Ascending aorta (tissue), 2 donors: ENCODE results near the gene PDLIM5. TPM values are rescaled to one million over a fixed set of nuclear protein-coding genes. Genes with fewer than 3 reads are reported as not detected.
"Not testable (repeated sequence)": the region's sequence is repeated elsewhere in the genome, so short reads cannot be mapped to it uniquely, and the experiment has no call there.

Experiments used
- DNase-seq, 2 donors: peaks; one replicate each; pipeline ENCODE4 v3.0.0-alpha.2; 2019; ENCODE audit warnings: low spot score in 2 of 2
- H3K27ac ChIP-seq, 2 donors: fragments of 200-600 bp; sonication (generic); one replicate each; pipeline ENCODE4 v1.5.1; 2016 to 2017; ENCODE audit warnings: mild to moderate bottlenecking in 1 of 2
- H3K27me3 ChIP-seq: fragments of 200-600 bp; sonication (generic); one replicate; pipeline ENCODE4 v1.5.1; 2017
- H3K36me3 ChIP-seq, 2 donors: fragments of 200-600 bp; sonication (generic); one replicate each; pipeline ENCODE4 v1.5.1; 2016
- H3K4me1 ChIP-seq, 2 donors: fragments of 200-600 bp; sonication (generic); one replicate each; pipeline ENCODE4 v1.5.1; 2016 to 2017; ENCODE audit warnings: mild to moderate bottlenecking in 1 of 2
- H3K4me3 ChIP-seq, 2 donors: fragments of 200-600 bp; sonication (generic); one replicate each; pipeline ENCODE4 v1.5.1; 2016 to 2017; ENCODE audit warnings: mild to moderate bottlenecking in 1 of 2
- H3K9me3 ChIP-seq, 2 donors: fragments of 200-600 bp; sonication (generic); one replicate each; pipeline ENCODE4 v1.5.1; 2016
- CTCF ChIP-seq, 3 experiments: fragments of 200-600 bp in 2 of 3; fragments of 450-650 bp in 1 of 3; sonication (generic) in 2 of 3; IDR thresholded peaks; one replicate each; pipeline ENCODE4 v1.5.1; 2016 to 2019; ENCODE audit warnings: antibody characterized with exemption in 3 of 3, mild to moderate bottlenecking in 1 of 3, moderate library complexity in 1 of 3
- intact Hi-C: fragments of 100-400 bp; cut with DNase I; formaldehyde crosslinking; loops from one replicate; pipeline ENCODE4 v1.15.1; 2023
- total RNA-seq: library from RNA; depleted of rRNA; stranded (reverse); fragments of >200 nt; gene quantifications from one replicate; pipeline ENCODE4 v1.1.0, GENCODE V29; 2016

Gene PDLIM5
- total RNA-seq, 1 donor from 2014 or later, result 103 TPM

- TF ChIP-seq CTCF (IDR thresholded peaks at IDR 0.05), result no peak
- Histone ChIP-seq H3K9me3 (no peaks in the 10 kb centered on the region), H3K27me3 (no peaks in the 10 kb centered on the region), H3K4me3 (no peak overlapping the region), H3K4me1 (peaks cover 0 to 29% of the 10 kb centered on the region in 2 donors), H3K27ac (peak overlapping the region; percentile 35 to 71), H3K36me3 (peaks cover 0 to 6% of the 10 kb centered on the region in 2 donors)
- intact Hi-C loops, result no loop called here
- DNase-seq, result no peak
Measured at GRCh38 chr4:94546949-94547348, 95.2 kb downstream of the PDLIM5 start.

- TF ChIP-seq CTCF (IDR thresholded peaks at IDR 0.05), result no peak
- H3K9me3 ChIP-seq, result no peaks in the 10 kb centered on the region
- H3K4me3 ChIP-seq, result no peak overlapping the region
- intact Hi-C loops, result no loop called here
- H3K36me3 ChIP-seq, result peaks cover 0 to 9% of the 10 kb centered on the region in 2 donors
- peaks cover 0 to 35% of the 10 kb centered on the region in 2 donors for H3K4me1 ChIP-seq
- DNase-seq, result no peak
- peak overlapping the region; percentile 35 to 71 for H3K27ac ChIP-seq
- H3K27me3 ChIP-seq, result no peaks in the 10 kb centered on the region
Measured at GRCh38 chr4:94548571-94548970, 96.8 kb downstream of the PDLIM5 start.

GRCh38 chr4:94550352-94550751, 98.6 kb downstream of the PDLIM5 start:
- intact Hi-C loops, result no loop called here
- no peaks in the 10 kb centered on the region for H3K27me3 ChIP-seq
- no peak overlapping the region for H3K4me3 ChIP-seq
- H3K9me3 ChIP-seq, result no peaks in the 10 kb centered on the region
- peak overlapping the region; percentile 24 to 41 for H3K27ac ChIP-seq
- peaks cover 0 to 30% of the 10 kb centered on the region in 2 donors for H3K4me1 ChIP-seq
- TF ChIP-seq CTCF (IDR thresholded peaks at IDR 0.05), result no peak
- no peak for DNase-seq
- H3K36me3 ChIP-seq, result peaks cover 3 to 9% of the 10 kb centered on the region in 2 donors

GRCh38 chr4:94550851-94551250, 99.1 kb downstream of the PDLIM5 start:
- H3K4me3 ChIP-seq, result no peak overlapping the region
- no peak for DNase-seq
- H3K36me3 ChIP-seq, result peaks cover 3 to 9% of the 10 kb centered on the region in 2 donors
- TF ChIP-seq CTCF (IDR thresholded peaks at IDR 0.05), result no peak
- no peaks in the 10 kb centered on the region for H3K27me3 ChIP-seq
- no peaks in the 10 kb centered on the region for H3K9me3 ChIP-seq
- H3K27ac ChIP-seq, result peak overlapping the region; percentile 24 to 41
- intact Hi-C loops, result no loop called here
- peaks cover 0 to 30% of the 10 kb centered on the region in 2 donors for H3K4me1 ChIP-seq

- Histone ChIP-seq H3K4me1 (peaks cover 0 to 30% of the 10 kb centered on the region in 2 donors), H3K27me3 (no peaks in the 10 kb centered on the region), H3K9me3 (no peaks in the 10 kb centered on the region), H3K36me3 (peaks cover 3 to 9% of the 10 kb centered on the region in 2 donors), H3K27ac (peak overlapping the region in 1 of 2 donors; percentile 41), H3K4me3 (no peak overlapping the region)
- DNase-seq, result no peak
- intact Hi-C loops, result no loop called here
- TF ChIP-seq CTCF (IDR thresholded peaks at IDR 0.05), result no peak
Measured at GRCh38 chr4:94551643-94552564, 100.2 kb downstream of the PDLIM5 start.

GRCh38 chr4:94556047-94556446, 104.3 kb downstream of the PDLIM5 start:
- DNase-seq, H3K36me3 ChIP-seq, intact Hi-C loops: not testable (repeated sequence)

GRCh38 chr4:94557632-94558031, 105.9 kb downstream of the PDLIM5 start:
- DNase-seq, result not testable (repeated sequence)

More at GRCh38 chr4:94556047-94556446, 104.3 kb downstream of the PDLIM5 start:
- H3K27ac ChIP-seq, H3K4me3 ChIP-seq, H3K27me3 ChIP-seq, H3K9me3 ChIP-seq: not testable (repeated sequence)
- peaks cover 4 to 35% of the 10 kb centered on the region in 2 donors for H3K4me1 ChIP-seq

More at GRCh38 chr4:94557632-94558031, 105.9 kb downstream of the PDLIM5 start:
- H3K4me3 ChIP-seq, H3K27ac ChIP-seq, H3K27me3 ChIP-seq, H3K9me3 ChIP-seq, H3K36me3 ChIP-seq, intact Hi-C loops: not testable (repeated sequence)
- H3K4me1 ChIP-seq, result peaks cover 4 to 37% of the 10 kb centered on the region in 2 donors
